ENCODE data around the gene DNM3.

DNA sequence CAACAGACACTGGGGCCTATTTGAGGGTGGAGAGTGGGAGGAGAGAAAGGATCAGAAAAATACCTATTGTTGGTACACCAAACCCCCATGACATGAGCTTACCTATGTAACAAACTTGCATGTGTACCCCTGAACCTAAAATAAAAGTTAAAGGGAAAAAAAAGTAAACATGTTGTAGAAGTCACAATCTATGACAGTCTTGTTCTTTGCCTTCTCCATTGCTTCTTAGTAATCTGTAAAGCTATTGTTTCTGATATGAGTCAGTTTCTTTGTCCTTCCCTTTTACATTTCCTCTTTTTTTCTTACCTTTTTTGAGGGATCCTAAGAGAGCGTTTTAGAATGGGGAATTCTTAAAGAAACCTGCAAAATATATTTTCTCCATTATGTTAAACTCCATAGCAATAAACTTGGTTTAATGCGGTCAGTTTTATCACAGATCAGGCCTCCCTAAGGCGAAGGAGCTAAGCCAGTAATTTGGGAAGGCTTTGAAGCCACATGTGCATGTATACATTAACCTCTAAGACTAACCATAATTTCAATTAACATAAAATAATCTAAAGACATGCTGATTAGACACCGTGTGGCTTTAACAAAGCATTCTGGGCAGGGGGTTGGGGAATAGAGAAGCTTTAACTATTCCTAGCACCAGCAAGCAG, 501.4 kb downstream of the DNM3 start:
- no peak for TF ChIP-seq CTCF (optimal IDR thresholded peaks at IDR 0.05 in 1 of 3, IDR thresholded peaks at IDR 0.05 in 1 of 3, conservative IDR thresholded peaks at IDR 0.05 in 1 of 3; ENCODE audit: extremely low read depth in 1 of 3, insufficient read depth in 2 of 3, low read length in 3 of 3)
- no peak for TF ChIP-seq EZH2 (IDR thresholded peaks at IDR 0.05; ENCODE audit: low read length)
